ENCODE results near the gene ZNHIT2.
"Not testable (repeated sequence)": the region's sequence is repeated elsewhere in the genome, so short reads cannot be mapped to it uniquely, and the experiment has no call there.

Gene ZNHIT2

GRCh38 chr11:65133724-65134123 is 16.2 kb upstream of the ZNHIT2 start:
- DNase-seq, result no peak

- peak; percentile 47 for DNase-seq
Measured at GRCh38 chr11:65132988-65133700, 15.6 kb upstream of the ZNHIT2 start.

DNA sequence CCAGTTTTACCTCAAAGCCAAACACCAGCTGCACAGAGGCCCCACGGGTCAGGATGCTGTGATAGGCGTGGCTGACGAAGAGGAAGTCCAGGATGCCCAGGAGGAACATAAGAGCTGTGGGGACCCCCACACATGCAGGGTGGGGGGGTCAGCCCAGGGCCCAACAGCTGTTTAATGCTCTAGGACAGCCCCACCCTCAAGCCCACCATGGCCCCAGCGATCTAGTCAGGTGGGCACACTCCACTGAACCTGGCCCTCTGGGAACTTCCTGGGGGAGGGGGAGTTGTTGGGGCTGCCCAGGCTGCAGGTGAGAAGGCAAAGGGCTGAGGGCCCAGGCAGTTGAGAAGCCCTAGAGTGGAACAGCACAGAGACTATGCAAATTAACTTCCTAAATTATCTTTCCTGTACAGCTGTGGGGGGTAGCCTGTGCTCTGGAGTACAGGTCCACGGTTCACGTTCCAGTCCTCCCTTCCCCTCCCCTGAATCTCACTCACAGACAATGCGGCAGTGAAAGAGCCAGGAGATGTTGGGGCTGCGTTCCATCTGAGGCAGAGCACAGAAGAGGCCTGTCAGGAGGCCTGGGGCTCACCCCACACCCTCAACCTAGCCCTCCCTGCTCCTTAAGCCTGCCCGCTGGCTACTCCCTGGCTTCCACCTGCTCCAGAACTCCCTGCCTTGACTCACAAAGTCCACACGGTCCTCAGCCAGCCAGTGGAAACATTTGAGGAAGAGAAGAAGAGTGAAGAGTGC is 14.9 kb upstream of the ZNHIT2 start:
- no peak for DNase-seq

DNA sequence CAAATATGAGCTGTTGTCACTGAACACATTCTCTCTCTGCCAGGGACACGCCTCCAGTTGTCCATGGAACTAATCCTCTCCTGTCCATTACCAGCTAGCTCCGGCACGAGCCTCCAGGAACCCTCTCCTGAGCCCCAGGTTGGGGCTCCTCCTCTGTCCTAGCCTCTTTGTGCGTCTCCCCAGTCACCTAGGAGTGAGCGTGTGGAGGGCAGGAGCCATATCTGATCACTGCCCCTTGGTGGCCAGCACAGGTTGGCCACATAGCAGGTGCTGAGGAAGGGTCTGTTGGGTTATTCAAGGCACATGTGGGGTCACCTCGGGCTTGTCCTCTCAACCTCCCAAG is 14.4 kb upstream of the ZNHIT2 start:
- no peak for DNase-seq

DNA sequence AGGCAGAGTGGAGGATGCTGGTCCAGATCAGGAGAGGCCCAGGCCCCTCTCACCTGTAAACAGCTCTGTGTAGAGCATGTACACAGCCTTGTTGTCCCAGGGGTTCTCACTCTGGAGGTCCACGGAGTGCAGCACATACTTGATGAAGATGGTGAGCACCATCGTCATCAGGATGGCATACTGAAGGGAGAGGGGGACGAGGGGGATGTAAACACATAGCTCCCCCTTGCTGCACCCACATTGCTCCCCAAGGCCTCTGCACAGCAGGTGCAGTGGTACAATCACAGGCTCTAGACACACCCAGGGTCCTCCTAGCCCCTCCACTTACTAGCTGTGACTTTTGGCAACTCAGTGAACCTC is 13.9 kb upstream of the ZNHIT2 start:
- no peak for DNase-seq

GRCh38 chr11:65130631-65131416 is 13.3 kb upstream of the ZNHIT2 start:
- no peak for DNase-seq

DNA sequence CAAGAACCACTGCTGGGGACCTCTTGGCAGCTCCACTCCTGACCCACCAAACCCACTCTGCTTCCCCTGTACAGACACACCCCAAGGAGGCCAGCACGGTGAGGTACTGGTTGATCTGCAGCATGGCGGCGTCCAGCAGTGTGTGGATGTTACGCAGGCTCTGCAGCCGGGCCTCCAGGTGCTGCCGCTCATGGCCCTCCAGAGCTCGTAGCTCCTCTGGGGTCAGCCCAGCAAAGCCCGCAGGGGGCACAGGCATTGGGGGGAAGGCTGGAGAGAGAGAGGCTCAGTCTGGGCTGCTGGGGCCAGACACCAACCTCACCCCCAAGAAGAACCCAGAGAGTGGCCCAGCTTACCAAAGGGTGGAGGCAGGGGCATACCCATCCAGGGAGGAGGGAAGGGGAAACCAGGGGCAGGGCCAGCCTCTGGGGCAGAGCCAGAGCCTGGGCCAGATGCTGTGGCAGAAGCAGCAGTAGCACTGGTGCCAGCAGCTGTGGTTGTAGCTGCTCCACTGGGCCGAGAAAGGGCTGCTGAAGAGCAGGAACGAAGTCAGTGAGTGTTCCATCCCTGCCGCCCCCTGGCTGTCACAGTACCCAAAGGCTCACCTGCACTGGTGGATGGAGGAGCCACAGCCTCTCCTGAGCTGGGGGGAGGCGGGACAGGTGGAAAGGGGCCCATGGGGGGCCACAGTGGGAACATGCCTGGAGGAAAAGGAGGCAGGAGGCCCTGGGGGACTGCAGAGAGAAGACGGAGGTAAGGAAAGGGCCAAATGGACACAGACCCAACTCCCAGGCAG is 12.3 kb upstream of the ZNHIT2 start:
- no peak for DNase-seq

- DNase-seq, result no peak
Measured at GRCh38 chr11:65128182-65129145, 11.0 kb upstream of the ZNHIT2 start.

- DNase-seq, result no peak
Measured at GRCh38 chr11:65127473-65128181, 10.1 kb upstream of the ZNHIT2 start.

- no peak for DNase-seq
Measured at GRCh38 chr11:65126624-65127274, 9.2 kb upstream of the ZNHIT2 start.

GRCh38 chr11:65125197-65126056 is 7.9 kb upstream of the ZNHIT2 start:
- no peak for DNase-seq

DNA sequence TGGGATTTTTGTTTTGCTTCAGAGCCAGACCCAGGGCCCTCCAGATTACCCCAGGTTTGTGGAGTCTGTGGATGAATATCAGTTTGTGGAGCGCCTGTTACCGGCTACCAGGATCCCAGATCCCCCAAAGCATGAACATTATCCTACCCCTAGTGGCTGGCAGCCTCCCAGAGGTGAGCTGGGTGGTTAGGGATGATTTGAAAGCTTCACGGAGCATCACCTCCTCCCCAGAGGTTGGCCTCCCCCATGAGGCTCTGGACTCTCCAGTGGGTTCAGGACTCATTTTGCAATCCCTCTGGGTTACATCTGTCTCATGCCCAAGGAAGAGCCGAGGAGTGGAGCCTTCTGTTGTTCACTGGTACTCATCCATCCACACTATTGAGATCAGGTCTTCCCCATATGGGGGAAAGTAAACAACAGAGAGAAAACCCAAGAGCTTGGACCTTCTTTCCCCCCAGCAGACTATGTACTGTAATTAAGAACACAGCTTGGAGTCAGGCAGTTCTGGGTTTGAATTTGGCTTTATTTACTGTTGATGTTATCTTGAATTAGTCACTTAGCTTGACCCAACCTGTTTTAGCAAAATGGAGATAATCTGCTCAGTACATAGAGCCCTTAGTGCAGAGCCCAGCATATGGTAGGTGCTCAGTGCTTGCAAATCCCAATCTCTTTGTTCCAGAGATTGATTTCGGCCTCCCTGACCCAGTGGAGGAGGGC is 7.1 kb upstream of the ZNHIT2 start:
- DNase-seq, result no peak

GRCh38 chr11:65121865-65122696 is 4.6 kb upstream of the ZNHIT2 start, which contains the start of the genes FAU and MRPL49:
Gene FAU (minus strand): TSS chr11:65122134. CDS start chr11:65121813, 321 bp downstream.
Gene MRPL49 (plus strand): TSS chr11:65122321. CDS start chr11:65122347, 26 bp downstream.
- DNase-seq, result peak; percentile 99

- no peak for DNase-seq
Measured at GRCh38 chr11:65121447-65121864, 4.0 kb upstream of the ZNHIT2 start.

GRCh38 chr11:65120831-65121230 is 3.3 kb upstream of the ZNHIT2 start:
- no peak for DNase-seq

DNA sequence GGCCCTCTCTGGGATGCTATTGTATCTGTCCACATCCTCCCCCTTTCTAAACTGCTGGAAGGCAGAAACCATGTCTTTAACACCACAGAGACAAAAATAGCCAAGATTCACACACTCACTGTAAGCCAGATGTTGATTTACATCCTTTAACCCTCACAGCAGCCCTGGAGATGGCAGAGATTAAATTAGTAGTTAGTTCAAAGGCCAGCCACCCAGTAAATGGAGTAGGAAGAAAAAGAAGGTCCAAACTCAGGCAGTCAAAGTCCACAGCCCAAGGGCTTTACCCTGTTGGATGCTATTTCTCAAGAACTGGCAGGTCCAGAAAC is 2.1 kb upstream of the ZNHIT2 start:
- no peak for DNase-seq

DNA sequence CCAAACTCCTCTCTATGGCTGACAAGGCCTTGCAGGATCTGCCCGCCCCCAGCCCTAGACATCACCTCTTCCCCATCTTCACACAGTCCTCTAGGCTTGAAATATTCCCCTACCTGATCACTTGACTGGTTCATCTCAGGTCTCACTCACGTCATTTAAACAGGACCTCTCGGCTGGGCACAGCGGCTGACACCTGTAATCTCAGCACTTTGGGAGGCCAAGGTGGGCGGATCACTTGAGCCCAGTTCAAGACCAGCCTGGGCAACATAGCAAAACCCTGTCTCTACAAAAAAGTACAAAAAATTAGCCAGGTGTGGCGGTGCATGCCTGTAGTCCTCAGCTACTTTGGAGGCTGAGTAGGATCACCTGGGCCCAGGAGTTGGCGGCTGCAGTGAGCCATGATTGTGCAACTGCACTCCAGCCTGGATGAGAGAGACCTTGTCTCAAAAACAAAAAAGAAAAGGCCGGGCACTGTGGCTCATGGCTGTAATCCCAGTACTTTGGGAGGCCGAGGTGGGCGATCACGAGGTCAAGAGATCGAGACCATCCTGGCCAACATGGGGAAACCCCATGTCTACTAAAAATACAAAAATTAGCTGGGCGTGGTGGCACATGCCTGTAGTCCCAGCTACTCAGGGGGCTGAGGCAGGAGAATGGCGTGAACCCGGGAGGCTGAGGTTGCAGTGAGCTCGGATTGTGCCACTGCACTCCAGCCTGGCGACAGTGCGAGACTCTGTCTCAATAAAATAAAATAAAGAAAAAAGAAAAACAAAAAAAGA is 1.6 kb upstream of the ZNHIT2 start:
- not testable (repeated sequence) for DNase-seq

All from activated CD4-positive, alpha-beta T cell treated with anti-CD3 and anti-CD28 coated beads, Interleukin-2, amount 50 U/mL, for 1 hour (primary cell).